ENCODE results near the gene GREM1.

GREM1 gene

DNA sequence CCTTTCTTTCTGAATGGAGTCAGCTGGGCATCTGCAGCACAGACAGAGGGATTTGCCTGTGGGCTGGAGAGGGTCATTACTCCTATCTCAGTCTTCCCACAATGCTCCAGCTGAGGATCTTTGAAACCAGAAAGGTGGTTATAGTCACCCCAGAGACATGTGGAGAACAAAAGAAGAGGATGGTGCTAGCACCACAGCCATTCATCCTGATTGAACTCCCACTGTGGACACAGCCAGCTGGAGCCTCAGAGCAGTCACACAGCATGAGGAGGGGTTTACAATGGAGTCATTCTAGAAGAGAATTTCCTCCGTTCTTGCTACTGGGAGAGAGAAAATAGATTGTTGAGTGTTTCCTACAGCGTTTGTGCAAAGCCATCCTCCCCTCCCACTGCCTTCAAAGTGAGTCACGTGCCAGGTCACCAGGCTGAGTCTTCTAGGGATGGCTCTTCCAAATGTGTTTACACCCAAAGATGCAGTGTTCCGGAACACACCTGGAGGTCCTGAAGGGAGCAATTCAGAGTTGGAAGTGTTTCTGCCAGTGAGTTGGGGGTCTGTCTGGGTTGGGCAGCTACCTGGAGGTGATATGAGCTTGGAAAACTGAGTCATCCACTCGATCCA is 18.9 kb upstream of the GREM1 start:
- DNase-seq, result no peak

DNA sequence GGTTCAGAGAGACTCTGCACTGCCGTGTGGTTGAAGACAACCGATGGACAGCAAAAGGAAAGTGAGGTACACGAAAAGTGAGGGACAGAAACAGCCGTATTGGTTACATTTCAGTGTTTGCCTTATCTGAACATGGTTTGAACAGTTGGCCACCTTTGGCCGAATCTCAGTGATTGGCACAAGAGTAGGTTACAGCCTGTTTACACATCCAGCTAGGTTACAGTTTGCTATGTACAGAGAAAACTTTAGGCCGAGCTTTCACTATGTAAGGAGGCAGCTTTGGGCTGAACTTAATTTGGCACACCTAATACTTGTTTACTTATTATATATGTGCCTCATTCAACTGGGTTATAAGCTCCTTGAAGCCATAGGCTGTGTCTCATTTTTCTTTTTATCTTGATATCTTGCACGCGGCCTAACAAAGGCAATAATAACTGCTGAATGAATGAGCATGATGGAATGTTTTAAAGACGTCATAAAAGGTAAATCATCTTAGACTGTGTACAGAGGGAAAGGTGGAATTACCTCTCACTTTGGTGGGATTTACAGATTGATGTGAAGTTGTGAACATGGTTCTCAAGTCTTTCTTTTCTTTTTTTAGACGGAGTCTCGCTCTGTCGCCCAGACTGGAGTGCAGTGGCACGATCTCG is 17.2 kb upstream of the GREM1 start:
- no peak for DNase-seq

DNA sequence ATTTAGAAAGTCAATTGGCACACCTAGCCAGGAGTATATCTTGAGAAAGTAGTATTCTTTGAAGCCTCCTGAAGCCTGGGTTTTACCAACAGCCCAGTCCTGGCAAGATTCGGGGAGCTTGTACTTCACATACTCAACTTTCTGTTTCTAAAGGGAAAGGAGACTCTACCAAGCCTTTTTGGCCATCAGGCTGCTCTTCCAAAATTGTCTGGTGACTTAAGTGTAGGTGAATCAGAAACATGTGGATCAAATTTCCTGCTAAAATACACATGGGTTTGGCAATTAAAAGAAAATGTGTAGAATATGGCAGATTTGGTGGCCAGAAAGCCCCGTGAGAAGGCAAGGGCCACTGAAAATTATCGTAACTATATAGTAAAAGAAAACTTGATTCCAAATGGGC is 15.9 kb upstream of the GREM1 start:
- DNase-seq, result no peak

DNA sequence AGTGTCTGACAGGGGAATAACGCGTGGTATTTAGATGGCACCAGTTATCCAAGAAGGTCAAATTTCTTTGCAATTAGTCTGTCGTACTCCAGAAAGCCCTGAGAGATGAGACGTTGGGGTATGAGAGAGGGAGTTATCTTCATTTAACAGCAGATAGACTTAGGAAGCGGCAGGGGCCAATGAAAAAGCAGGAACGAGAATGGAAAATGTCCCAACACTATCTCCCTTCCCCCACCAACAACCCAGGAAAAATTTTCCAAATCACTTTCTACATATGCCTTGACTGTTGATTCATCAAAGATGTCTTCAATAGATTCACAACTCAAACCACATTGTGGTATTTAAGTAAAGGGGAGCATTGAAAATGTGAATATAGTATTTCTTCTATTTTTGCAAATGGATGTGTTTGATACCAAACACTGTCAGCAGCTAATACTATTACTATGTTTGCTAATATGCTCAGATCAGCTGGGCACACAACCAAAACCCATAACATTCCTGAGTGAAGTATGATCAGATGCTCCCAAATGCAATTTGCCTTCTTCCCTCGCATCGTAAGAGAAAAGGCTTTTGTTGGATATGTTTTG is 13.3 kb upstream of the GREM1 start:
- DNase-seq, result no peak

DNA sequence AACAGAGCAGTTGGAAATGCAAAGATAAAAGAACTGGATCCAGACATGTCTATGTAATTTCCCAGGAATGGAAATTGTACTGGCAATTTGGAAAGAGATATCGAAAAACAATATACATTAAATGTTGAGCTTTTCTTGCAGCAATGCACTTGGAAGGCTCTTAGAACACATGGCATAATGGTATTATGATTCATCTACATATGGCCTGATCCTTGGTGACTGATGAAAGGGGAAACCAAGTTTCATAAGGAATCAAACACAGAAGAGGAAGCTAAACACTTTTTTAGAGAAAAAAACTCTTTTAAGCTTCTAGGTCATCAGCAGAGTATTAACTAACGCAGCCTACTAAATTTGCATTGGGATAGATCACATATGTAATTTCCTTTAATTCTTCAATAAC is 12.4 kb upstream of the GREM1 start:
- no peak for DNase-seq

DNA sequence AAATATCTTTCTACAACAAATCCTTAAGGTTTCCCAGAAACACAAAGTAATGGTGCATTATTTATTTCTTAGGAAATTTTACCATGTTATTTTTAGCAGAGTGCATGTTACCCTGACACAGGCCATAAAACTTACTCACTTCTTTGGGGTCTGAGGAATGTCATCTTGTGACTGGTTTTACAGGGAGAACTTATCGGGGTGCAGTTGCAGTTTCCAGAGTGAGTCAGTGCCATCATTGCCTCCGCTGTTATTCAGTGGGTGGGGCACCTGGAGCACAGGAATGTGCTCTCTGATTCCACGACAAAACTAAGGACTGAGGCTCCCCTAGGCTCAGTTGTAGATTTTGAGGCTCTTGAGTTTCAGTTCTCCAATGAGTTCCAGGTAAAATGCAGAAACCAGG is 11.1 kb upstream of the GREM1 start:
- DNase-seq, result no peak

DNA sequence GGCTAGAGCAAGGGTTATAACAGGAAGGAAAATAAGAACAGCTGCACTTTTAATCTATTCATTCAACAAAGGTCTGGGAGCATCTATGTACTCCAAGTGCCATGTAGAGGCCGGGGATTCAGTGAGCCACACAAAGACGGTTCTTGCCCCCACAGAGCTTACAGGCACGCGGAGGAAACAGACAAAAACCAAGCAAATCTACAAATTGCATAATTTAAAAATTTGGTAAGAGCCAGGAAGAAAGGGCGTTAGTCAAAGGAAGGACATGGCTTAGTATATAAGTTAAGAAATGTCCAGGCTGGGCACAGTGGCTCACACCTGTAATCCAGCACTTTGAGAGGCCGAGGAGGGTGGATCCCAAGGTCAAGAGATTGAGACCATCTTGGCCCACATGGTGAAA is 10.4 kb upstream of the GREM1 start:
- DNase-seq, result no peak

DNA sequence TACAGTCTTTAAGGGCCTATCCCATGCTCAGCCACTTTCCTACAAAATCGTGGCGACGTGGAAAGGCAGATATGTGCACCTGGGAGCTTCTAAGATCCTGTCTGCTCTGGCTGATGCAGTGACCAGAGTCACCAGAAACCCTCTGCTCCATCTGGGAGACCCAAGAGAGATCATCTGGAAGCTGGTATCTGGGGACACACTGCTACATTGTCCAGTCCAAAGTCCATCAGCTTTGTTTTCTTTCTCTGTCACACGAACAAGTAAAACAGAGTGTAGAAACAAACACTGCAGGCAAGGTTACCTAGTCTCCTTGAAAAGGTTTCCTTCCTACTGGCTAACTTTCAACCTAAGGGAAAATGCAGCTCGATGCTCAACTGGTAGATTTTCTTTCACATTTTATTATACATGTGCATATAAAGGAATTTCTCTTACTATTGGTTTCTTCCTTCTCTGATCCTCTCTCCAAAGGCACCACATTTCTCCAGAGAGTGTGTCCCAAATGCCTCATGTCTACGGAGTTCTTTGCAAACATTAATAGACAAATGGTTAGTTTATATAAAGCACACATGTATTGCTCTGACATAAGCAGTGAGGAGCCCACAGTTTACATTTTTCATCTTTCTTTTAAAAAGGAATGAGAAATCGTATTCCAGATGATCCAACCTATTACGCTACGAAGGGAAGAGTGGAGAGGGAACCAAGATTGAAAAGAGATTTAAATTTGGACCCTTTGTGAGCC is 8.3 kb upstream of the GREM1 start:
- no peak for DNase-seq

DNA sequence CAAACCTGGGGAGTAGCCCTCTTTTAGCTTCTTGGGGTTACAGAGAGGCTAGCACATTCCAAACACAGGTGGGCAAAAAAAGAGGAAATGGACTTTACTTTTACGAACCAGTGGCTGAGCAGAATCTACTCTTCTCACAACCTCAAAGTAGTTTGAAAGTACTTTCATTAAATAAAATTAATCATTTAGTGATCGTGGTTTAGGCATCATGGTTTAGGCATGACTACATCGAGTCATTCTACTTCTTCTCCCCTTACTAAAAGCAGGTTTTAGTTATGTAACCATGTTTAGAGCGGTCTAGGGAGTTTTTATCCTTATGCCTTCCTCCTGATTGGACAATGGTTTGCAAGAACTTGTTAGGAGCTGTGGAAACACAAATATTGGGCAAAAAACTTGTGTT is 2.5 kb upstream of the GREM1 start:
- no peak for DNase-seq

DNA sequence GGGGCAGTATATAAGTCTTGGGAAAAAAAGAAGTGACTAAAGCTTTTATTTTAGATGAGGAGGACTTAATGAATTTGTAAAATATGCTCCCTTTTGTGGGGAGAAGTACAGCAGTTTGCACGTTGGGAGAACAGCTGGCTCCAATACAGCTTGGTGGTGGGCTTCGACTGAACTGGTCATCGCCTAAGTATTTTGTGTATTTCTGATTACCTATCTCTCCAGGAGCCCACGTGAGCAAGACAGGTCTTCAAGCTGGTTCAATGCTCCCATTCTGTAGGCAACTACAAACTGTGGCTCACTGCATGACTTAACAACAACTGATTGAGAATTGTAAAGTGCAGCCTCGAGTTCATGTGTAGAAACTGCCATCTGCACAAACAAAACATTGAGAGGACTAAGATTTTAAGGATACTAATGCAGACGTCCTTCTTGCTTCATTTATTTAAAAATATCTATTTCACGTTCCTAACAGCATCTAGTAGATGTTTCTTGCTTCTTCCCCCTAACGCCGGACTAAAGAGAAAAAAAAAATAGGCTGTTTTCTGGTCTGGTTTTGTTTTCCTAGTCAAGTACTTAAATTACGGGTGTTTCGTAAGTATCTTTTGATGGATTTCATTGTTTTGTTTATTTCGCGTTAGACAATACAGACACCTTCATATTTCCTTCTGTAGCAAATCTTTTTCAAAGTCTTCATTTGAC is 1.4 kb upstream of the GREM1 start:
- no peak for DNase-seq

DNA sequence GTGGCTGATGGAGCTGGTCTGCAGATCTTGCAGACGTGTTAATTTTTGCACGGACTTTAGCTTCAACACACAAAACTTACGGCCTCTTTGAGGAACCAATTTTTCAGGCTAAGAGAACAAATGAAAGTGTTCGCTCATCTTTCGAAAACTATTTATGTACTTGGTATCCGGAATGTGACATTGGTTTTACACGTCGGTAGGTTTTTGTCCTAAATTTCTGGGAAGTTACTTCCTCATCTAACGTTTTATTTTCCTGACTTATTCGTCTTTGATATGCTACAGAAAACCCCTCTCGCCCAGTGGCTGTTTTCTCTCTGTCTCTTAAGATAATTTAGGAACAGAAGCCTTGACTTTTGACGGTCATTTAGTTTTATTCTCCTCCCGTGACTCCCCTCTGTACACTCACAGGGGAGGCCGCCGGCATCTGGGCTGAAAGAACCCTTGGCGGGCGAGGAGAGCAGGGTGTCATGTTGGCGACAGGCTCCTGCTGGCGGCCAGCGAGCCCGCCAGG is 834 bp upstream of the GREM1 start:
- DNase-seq, result no peak

DNA sequence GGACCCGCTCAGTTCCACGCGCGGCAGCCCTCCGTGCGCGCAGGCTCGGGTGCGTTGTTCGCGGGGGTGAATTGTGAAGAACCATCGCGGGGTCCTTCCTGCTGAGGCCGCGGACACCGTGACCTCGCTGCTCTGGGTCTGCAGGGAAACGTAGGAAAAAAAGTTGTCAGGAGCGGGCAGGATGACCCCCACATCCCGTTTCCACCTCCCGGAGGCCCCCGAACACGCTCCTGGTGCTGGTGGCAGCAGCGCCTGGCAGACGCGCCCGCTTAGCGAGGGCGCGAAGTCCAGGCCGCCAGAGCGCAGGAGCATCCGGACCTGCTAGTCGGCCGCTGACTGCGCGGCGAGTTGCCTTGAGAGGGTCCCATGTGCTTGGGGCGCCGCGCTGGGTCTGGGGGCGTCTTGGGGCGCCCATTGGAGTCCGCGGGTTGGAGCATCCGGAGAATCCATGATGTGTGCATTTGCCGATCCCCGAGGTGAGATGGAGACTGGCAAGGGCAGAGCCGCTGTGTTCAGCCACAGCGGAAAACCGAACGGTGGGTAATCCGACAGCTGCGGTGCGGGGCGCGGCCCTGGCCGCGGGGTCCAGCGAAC is 520 bp downstream of the GREM1 start:
- no peak for DNase-seq

DNA sequence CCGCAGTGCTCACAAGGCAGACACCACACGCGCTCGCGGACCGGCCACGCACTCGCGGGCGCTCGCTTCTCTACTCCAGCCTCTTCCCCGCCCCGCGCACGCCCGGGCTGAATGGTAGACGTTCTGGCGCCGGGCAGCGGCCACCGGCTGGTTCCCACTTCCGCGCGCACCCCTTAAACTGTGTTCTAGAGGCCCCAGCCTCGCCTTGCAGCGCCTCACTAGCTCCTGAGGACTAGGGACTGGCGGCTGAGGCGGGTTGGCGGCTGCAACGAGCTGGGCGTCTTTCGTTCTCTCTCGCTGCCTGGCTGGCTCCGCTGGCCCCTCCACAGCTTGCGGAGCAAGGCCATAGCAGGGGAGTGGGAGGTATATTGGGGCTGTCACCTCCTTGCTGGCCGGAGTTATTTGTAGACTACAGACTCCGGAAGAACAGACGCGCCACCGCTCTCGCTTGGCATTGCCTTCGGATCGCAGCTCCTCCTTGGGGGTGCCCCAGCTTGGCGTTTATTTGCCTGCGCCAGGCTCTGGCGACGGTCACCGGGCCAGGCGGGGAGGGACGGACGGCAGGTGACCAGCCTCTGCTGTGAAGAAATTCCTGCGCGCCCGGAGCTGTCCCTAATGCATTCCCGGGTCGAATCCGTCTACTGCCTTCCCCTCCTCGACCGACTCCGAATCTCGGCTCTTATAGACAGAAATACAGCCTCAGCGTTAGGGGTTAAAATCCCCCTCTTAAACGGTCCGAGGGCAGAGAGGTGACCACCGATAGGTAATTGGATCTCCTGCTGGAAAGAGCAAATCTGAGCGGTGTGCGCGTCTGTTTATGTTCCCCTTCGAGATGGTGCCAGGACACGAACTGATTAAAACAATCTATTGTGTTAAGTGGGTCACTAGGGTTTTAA is 1.3 kb downstream of the GREM1 start:
- no peak for DNase-seq

DNA sequence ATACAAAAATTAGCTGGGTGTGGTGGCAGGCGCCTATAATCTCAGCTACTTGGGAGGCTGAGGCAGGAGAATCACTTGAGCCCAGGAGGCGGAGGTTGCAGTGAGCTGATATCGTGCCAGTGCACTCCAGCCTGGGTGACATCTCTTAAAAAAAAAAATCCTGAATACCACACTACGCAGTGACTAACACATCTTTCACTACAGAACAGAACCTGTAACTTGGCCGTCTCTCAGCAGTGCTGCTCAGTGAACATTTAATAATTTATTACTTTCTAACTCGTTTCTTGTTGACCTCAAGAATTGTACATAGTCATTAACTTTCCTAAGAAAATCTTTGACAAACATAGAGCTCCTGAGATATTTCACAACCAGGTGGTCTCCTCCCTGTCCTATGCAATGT is 3.8 kb downstream of the GREM1 start:
- no peak for DNase-seq

DNA sequence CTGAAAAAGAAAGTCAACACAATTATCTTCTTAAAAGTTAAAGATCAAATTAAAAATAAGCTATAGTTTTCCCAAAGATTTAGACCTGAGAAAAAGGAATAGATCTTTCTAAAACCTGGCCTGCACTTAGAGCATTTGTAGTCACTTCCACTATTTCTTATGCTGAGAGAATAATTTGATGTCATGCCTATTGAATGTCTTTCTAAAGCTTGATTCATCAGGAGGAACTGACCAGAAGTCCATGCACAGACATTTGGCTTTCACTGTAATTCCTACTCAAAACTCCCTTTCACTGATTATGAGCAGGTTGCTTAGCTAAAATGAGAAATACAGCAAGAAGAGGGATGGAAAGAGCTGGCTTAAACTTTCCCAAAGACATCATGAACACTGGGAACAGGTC is 4.3 kb downstream of the GREM1 start:
- no peak for DNase-seq

DNA sequence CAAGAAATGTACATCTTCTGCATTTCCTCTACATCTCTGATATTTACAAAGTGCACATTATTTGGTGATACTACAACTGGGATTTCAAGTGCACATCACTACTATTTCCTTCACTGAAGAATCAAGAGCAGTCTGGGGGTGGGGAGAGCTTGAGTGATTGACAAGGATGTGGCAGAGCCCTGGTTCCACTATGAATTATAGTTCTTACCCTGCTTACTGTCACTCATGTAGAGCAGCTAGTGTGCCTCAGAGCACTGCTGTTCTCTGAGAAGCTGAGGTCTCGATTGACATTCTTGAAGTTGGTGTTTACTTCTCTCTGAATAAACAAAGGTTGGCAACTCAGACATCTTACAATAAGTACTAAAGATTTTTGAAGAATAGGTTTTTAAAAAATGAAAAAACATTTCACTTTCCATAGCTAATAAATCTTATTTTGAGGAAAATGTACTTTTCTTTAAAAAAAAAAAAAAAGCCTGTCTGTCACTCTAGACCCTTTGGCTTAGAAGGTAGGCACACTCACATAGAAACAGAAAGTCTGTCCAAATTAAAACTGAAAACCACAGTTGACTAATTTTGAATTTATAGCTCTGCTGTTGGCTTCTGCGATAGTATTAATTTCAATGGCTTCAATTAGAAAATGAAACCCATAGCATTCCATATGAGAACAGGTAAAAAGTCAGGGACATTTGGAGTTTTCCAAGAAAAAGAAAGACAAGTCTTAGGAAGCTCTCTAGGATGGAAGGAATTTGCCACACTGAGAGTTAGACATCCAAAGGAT is 5.6 kb downstream of the GREM1 start:
- no peak for DNase-seq

DNA sequence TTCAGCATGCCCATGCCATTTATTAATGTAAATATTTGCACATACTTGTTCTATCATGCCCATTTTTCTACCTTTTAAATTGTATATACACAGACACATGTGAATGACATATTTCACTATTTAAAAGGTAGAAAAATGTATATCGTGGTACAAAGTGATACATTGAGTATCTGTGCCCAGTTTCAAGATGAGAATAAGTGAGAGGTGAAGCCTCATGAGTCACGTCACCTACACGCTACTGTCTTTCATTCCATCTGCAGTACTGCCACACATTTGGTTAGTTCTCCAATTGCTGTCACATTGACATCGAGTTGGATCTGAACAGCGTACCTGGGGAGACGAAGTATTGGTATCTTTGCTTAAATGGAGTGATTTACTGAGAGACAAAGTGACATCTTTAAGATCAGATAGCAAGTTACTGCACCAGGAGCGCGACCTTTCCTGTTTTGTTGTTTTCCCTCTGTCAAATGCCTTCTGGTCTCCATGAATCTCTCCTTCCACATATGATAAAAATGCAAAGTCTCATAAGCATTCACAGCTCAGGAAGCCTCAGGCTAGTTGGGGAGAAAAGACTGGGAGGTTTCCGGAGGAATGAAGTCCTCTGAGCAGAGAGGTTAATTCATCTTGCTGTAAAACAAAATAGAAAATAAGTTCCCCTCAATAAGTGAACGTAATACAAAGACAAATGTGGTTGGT is 12.0 kb downstream of the GREM1 start:
- DNase-seq, result no peak

DNA sequence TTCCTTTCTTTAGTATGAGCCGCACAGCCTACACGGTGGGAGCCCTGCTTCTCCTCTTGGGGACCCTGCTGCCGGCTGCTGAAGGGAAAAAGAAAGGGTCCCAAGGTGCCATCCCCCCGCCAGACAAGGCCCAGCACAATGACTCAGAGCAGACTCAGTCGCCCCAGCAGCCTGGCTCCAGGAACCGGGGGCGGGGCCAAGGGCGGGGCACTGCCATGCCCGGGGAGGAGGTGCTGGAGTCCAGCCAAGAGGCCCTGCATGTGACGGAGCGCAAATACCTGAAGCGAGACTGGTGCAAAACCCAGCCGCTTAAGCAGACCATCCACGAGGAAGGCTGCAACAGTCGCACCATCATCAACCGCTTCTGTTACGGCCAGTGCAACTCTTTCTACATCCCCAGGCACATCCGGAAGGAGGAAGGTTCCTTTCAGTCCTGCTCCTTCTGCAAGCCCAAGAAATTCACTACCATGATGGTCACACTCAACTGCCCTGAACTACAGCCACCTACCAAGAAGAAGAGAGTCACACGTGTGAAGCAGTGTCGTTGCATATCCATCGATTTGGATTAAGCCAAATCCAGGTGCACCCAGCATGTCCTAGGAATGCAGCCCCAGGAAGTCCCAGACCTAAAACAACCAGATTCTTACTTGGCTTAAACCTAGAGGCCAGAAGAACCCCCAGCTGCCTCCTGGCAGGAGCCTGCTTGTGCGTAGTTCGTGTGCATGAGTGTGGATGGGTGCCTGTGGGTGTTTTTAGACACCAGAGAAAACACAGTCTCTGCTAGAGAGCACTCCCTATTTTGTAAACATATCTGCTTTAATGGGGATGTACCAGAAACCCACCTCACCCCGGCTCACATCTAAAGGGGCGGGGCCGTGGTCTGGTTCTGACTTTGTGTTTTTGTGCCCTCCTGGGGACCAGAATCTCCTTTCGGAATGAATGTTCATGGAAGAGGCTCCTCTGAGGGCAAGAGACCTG is 13.2 kb downstream of the GREM1 start:
- no peak for DNase-seq

DNA sequence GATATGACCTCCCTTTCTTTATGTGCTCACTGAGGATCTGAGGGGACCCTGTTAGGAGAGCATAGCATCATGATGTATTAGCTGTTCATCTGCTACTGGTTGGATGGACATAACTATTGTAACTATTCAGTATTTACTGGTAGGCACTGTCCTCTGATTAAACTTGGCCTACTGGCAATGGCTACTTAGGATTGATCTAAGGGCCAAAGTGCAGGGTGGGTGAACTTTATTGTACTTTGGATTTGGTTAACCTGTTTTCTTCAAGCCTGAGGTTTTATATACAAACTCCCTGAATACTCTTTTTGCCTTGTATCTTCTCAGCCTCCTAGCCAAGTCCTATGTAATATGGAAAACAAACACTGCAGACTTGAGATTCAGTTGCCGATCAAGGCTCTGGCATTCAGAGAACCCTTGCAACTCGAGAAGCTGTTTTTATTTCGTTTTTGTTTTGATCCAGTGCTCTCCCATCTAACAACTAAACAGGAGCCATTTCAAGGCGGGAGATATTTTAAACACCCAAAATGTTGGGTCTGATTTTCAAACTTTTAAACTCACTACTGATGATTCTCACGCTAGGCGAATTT is 14.9 kb downstream of the GREM1 start:
- DNase-seq, result no peak
